Cardiac septum (tissue), 1 donor: ENCODE results near the gene DPP6. TPM values are rescaled to one million over a fixed set of nuclear protein-coding genes. Genes with fewer than 3 reads are reported as not detected.

Experiments used
- DNase-seq: peaks from one replicate; pipeline ENCODE4 v3.0.0-alpha.2; 2020; ENCODE audit warnings: low spot score
- intact Hi-C: fragments of 100-400 bp; cut with DNase I; formaldehyde crosslinking; loops from one replicate; pipeline ENCODE4 v1.14.0; 2022
- total RNA-seq: library from RNA; stranded (reverse); fragmentation: NEBNext Ultra II Directional; extraction: Animal tissue kit (Norgen Biotek cat#: 25700); gene quantifications from one replicate; pipeline ENCODE4 v1.2.1, GENCODE V29; 2021
- donor health status: DM: no; HTN: no; CAD: no.

DPP6 gene
- total RNA-seq, 1 donor from 2014 or later, result not detected

- no peak for DNase-seq
- intact Hi-C loops, result no loop called here
Observed at GRCh38 chr7:154902600-154903082, 850.4 kb downstream of the DPP6 start.

- no peak for DNase-seq
- intact Hi-C loops, result no loop called here
Observed at GRCh38 chr7:154903083-154903731, 851.0 kb downstream of the DPP6 start.

- intact Hi-C loops, result no loop called here
- DNase-seq, result no peak
Observed at GRCh38 chr7:154905146-154905545, 852.9 kb downstream of the DPP6 start.

GRCh38 chr7:154905615-154906014 lies 853.4 kb downstream of the DPP6 start:
- no peak for DNase-seq
- intact Hi-C loops, result no loop called here

GRCh38 chr7:154906201-154906600 lies 854.0 kb downstream of the DPP6 start:
- no peak for DNase-seq
- intact Hi-C loops, result no loop called here

- DNase-seq, result peak; percentile 31
- intact Hi-C loops, result no loop called here
Observed at GRCh38 chr7:154906736-154907355, 854.6 kb downstream of the DPP6 start.

GRCh38 chr7:154907651-154908620 lies 855.7 kb downstream of the DPP6 start:
- DNase-seq, result peak; percentile 62
- intact Hi-C loops, result no loop called here

- peak; percentile 64 for DNase-seq
- intact Hi-C loops, result no loop called here
Observed at GRCh38 chr7:154909241-154910105, 857.3 kb downstream of the DPP6 start.

- DNase-seq, result no peak
- intact Hi-C loops, result no loop called here
Observed at GRCh38 chr7:154910125-154910524, 857.9 kb downstream of the DPP6 start.

- peak; percentile 70 for DNase-seq
- intact Hi-C loops, result no loop called here
Observed at GRCh38 chr7:154910977-154911376, 858.8 kb downstream of the DPP6 start.

- DNase-seq, result peak; percentile 31
- intact Hi-C loops, result no loop called here
Observed at GRCh38 chr7:154911411-154911810, 859.2 kb downstream of the DPP6 start.

- intact Hi-C loops, result no loop called here
- peak; percentile 29 for DNase-seq
Observed at GRCh38 chr7:154911862-154912455, 859.8 kb downstream of the DPP6 start.

GRCh38 chr7:154912871-154913637 lies 860.9 kb downstream of the DPP6 start:
- no peak for DNase-seq
- intact Hi-C loops, result no loop called here

GRCh38 chr7:154913638-154914307 lies 861.6 kb downstream of the DPP6 start:
- DNase-seq, result peak; percentile 94
- intact Hi-C loops, result no loop called here

- intact Hi-C loops, result no loop called here
- DNase-seq, result no peak
Observed at GRCh38 chr7:154914308-154914995, 862.3 kb downstream of the DPP6 start.

GRCh38 chr7:154914996-154915380 lies 862.8 kb downstream of the DPP6 start:
- intact Hi-C loops, result no loop called here
- DNase-seq, result no peak

GRCh38 chr7:154915600-154915999 lies 863.4 kb downstream of the DPP6 start:
- DNase-seq, result no peak
- intact Hi-C loops, result no loop called here
